Measurements from ENCODE around the gene CBR4. TPM values are rescaled to one million over a fixed set of nuclear protein-coding genes. Genes with fewer than 3 reads are reported as not detected.

CBR4 gene
- total RNA-seq, 1 donor from 2014 or later = 25.9 TPM

DNA sequence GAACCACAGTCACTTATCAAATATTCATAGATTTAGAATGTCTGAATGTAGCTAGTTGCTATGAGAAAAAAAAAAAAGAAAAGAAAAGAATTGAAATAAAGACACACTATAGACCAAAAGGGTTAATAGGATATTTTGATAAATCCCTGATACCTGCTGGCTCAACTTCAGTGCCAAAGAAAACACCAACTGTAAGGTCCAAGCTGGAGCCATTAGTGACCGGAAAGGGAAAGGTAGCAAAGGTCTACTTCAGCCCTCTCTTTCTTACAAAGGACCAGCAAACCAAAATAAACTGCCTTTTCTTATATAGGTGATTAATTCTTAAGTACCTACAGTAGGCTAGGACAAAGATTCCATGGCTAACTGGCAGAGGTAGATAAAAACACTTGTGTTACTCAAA is 9.7 kb downstream of the CBR4 start:
- no peaks in the 10 kb centered on the region for H3K9me3 ChIP-seq (replicated peaks)
- no peak for DNase-seq
- intact Hi-C loops (cut with micrococcal nuclease) = no loop called here
- peaks cover 62% of the 10 kb centered on the region for H3K36me3 ChIP-seq
- H3K27me3 ChIP-seq (ENCODE audit: low read depth) = no peaks in the 10 kb centered on the region
- no peak overlapping the region for H3K27ac ChIP-seq (replicated peaks)
- no peak overlapping the region for H3K4me3 ChIP-seq
- TF ChIP-seq, protein P1, sequence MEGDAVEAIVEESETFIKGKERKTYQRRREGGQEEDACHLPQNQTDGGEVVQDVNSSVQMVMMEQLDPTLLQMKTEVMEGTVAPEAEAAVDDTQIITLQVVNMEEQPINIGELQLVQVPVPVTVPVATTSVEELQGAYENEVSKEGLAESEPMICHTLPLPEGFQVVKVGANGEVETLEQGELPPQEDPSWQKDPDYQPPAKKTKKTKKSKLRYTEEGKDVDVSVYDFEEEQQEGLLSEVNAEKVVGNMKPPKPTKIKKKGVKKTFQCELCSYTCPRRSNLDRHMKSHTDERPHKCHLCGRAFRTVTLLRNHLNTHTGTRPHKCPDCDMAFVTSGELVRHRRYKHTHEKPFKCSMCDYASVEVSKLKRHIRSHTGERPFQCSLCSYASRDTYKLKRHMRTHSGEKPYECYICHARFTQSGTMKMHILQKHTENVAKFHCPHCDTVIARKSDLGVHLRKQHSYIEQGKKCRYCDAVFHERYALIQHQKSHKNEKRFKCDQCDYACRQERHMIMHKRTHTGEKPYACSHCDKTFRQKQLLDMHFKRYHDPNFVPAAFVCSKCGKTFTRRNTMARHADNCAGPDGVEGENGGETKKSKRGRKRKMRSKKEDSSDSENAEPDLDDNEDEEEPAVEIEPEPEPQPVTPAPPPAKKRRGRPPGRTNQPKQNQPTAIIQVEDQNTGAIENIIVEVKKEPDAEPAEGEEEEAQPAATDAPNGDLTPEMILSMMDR (IDR thresholded peaks at IDR 0.05; ENCODE audit: borderline replicate concordance) = no peak
- peaks cover 28% of the 10 kb centered on the region for H3K4me1 ChIP-seq

DNA sequence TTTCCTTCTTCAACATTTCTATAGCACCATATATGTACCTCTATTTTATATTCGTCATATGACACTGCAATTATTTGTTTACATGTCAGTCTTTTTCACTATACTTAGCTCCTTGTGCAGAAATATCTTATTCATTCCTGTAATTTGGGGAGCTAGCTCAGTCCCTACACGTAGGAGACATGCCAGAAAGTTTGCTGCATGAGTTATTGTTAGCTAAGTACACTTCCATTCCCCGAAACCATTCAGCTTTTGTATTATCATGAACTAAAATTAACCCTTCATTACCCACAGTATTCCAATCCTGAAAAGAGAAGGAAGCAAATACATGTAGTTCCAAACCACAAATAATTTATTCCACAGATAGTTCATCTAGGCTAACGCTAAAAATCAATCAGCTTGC is 10.2 kb downstream of the CBR4 start:
- intact Hi-C loops (cut with micrococcal nuclease) = no loop called here
- TF ChIP-seq, protein P1 (IDR thresholded peaks at IDR 0.05; ENCODE audit: borderline replicate concordance) = no peak
- DNase-seq = no peak
- Histone ChIP-seq H3K9me3 (replicated peaks) (no peaks in the 10 kb centered on the region), H3K36me3 (peaks cover 56% of the 10 kb centered on the region), H3K27me3 (ENCODE audit: low read depth) (no peaks in the 10 kb centered on the region), H3K27ac (replicated peaks) (no peak overlapping the region), H3K4me1 (peaks cover 25% of the 10 kb centered on the region), H3K4me3 (no peak overlapping the region)

GRCh38 chr4:168998596-168998995 is 11.5 kb downstream of the CBR4 start:
- no peak for DNase-seq
- intact Hi-C loops (cut with micrococcal nuclease) = no loop called here
- H3K9me3 ChIP-seq (replicated peaks) = no peaks in the 10 kb centered on the region
- H3K4me1 ChIP-seq = peaks cover 32% of the 10 kb centered on the region
- peaks cover 47% of the 10 kb centered on the region for H3K36me3 ChIP-seq
- H3K27me3 ChIP-seq (ENCODE audit: low read depth) = no peaks in the 10 kb centered on the region
- no peak overlapping the region for H3K4me3 ChIP-seq
- TF ChIP-seq, protein P1 (IDR thresholded peaks at IDR 0.05; ENCODE audit: borderline replicate concordance) = no peak
- H3K27ac ChIP-seq (replicated peaks) = no peak overlapping the region

DNA sequence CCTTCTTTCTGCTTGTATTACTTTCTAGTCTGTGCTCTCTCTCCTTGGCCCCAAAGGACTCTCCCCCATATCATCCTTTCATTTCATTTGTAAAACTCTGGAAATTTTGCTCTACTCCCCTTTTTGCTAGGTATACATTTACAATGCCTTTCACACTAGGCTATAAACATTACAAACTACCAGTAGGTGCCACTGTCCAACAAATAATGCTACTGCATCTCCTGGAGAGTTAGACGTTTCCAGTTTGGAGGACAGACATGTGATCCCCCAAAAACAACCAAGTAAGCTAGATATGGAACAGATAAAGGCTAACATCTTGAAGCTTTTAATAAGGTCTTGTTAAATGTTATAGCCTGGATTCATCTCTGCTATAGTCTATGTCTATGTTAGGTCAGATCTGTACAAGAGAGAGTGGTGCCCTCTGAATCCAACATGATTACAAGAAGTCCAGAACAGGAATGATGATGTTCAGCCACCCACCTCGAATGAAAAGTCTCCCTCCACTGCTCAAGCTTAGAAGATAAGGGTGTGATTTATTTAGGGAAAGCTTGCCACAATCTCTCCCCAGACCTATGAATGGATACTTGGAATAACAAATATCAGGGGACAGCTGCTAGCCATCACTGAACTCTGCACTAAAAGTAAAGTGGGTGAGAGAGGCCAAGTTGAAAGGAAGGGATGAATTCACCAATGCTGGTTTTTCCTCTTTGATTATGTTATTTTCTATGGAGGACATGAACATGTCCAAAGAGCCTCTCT is 14.3 kb downstream of the CBR4 start:
- Histone ChIP-seq H3K27me3 (ENCODE audit: low read depth) (no peaks in the 10 kb centered on the region), H3K9me3 (replicated peaks) (no peaks in the 10 kb centered on the region), H3K27ac (replicated peaks) (no peak overlapping the region), H3K4me1 (peaks cover 39% of the 10 kb centered on the region), H3K36me3 (peaks cover 24% of the 10 kb centered on the region), H3K4me3 (no peak overlapping the region)
- TF ChIP-seq, protein P1 (IDR thresholded peaks at IDR 0.05; ENCODE audit: borderline replicate concordance) = peak; percentile 53
- DNase-seq = no peak
- intact Hi-C loops (cut with micrococcal nuclease) = no loop called here

GRCh38 chr4:168994958-168995357 is 15.1 kb downstream of the CBR4 start:
- TF ChIP-seq, protein P1 (IDR thresholded peaks at IDR 0.05; ENCODE audit: borderline replicate concordance) = no peak
- Histone ChIP-seq H3K36me3 (peaks cover 27% of the 10 kb centered on the region), H3K27ac (replicated peaks) (no peak overlapping the region)

More at GRCh38 chr4:168994958-168995357, 15.1 kb downstream of the CBR4 start:
- Histone ChIP-seq H3K9me3 (replicated peaks) (no peaks in the 10 kb centered on the region), H3K27me3 (ENCODE audit: low read depth) (no peaks in the 10 kb centered on the region), H3K4me3 (no peak overlapping the region), H3K4me1 (peaks cover 31% of the 10 kb centered on the region)
- no peak for DNase-seq
- intact Hi-C loops (cut with micrococcal nuclease) = no loop called here

Measured in left ventricle myocardium inferior (tissue), 1 donor.